GM04504 (cell line): Measurements from ENCODE around the gene OR5I1.
"Not testable (repeated sequence)": the region's sequence is repeated elsewhere in the genome, so short reads cannot be mapped to it uniquely, and the experiment has no call there.

Experiments
- DNase-seq: peaks from one replicate; pipeline ENCODE4 v3.0.0-alpha.2; 2012; ENCODE audit warnings: low read depth

The OR5I1 gene

GRCh38 chr11:55936300-55936699 lies at the start of gene OR5I1:
Gene OR5I1, minus strand, starts transcription at chr11:55936400. Its CDS starts 0 bp downstream, at chr11:55936400.
- DNase-seq, result no peak

DNA sequence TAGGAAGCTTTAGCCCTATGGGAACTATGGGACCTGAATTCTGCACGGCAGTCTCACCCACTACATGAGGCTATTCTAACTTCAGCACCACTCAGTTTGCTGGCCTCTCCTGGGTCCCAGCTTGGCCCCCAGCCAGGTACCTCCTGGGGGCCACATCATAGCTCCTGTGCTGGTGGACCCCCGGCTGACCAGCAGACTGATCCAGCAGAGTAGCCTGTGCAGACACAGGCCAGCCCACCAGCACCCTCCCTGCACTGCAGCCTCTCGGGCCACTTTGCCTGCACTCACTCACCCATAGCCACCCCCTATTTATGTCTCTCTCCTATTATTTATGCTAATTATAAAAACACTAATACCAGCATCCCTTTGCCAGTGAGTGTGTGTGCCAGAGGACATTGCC lies 34.7 kb upstream of the OR5I1 start:
- no peak for DNase-seq

GRCh38 chr11:55969845-55970244 lies 33.6 kb upstream of the OR5I1 start, which contains the start of gene OR10AG1:
Gene OR10AG1, minus strand, starts transcription at chr11:55969945. Its CDS starts 38 bp downstream, at chr11:55969907.
- no peak for DNase-seq

GRCh38 chr11:55967914-55968313 lies 31.7 kb upstream of the OR5I1 start:
- no peak for DNase-seq

GRCh38 chr11:55966391-55966790 lies 30.2 kb upstream of the OR5I1 start:
- no peak for DNase-seq

GRCh38 chr11:55956521-55956920 lies 20.3 kb upstream of the OR5I1 start:
- no peak for DNase-seq

- no peak for DNase-seq
Observed at GRCh38 chr11:55949330-55949729, 13.1 kb upstream of the OR5I1 start.

- peak; percentile 2 for DNase-seq
Observed at GRCh38 chr11:55942785-55943392, 6.7 kb upstream of the OR5I1 start.

DNA sequence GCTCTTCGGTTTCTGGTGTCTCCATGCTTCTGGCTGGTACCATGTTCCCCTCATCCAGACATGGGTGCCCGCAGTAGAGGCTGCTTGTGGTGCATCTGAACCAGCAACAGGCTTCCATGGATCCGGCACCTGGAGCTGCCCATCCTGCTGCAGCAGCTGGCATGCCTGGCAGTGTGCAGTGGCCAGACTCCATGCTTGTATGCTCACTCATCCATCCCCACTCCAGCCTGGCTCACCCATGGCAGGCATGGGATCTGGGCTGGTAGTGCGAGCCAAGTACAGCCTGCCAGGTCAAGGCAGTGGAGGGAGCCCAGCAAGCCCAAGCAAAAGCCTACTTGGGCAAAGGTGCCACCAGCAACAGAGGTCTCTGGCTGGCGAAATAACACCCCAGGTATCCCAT lies 15.7 kb downstream of the OR5I1 start:
- no peak for DNase-seq

DNA sequence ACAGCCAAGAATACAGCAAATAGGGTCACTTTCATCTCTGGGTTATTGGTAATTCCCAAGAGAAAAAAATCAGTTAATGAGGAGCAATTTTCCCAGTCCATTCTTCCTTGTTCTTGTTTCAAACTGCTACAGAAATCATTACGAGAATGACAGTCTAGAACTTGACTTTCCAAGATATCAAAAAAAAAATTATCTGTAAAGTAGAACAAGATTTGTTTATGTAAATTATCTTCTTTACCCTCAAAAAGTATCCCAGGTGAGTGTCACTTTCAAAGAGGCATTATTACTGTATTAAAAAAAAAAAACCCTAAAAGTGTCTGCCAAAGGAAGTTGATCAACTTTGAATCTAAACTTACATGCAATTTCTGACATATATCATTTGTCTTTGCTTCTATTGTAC lies 21.7 kb downstream of the OR5I1 start, which contains the start of gene OR5W2:
Gene OR5W2, minus strand, starts transcription at position 101 of the 400 bp plus-strand sequence. Its CDS starts 0 bp downstream, at position 101.
- no peak for DNase-seq

DNA sequence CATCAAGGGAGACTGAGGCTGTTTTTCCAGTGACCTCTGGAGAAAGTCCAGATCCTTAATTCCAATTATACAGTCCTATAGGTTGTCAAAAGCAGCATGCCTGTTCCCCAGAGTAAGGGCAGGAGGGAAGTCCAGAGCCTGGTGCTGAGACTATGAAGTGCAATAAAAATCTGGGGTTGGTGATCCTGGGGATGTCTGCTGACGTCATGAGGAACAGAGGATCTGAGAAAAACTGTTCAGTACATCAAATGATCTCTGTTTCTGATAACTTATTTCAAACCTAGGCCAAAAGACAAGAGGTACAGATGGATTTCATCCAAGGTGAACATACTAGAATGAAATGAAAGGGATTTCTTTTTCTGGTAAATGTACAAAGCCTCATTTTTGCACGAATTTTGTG lies 33.9 kb downstream of the OR5I1 start:
- no peak for DNase-seq

DNA sequence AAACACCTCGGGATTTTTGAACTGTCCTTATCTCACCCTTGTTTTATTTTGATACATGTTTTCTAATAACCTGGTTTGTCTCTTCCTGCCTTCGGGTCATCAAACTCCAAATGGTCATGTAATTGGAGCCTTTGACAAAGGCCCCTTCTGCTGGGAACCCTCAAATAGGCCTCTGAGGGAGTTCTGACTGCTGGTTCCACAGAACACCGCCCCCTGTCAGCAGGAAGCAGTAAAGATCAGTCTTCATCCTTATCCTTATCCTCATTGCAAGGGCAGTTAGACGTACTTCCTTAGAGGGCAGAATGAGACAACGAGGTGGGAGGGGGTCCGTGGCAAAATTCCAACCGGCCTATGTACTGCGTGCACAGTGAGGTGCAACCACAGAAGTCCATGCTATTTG lies 41.0 kb downstream of the OR5I1 start:
- DNase-seq, result no peak

GRCh38 chr11:55885481-55885880 lies 50.7 kb downstream of the OR5I1 start:
- not testable (repeated sequence) for DNase-seq
